CD14-positive monocyte (primary cell): ENCODE results near the gene AREG. TPM values are rescaled to one million over a fixed set of nuclear protein-coding genes. Genes with fewer than 3 reads are reported as not detected.

Experiments
- DNase-seq, 3 donors: peaks; one replicate each; pipeline ENCODE4 v3.0.0-alpha.2; 2011 to 2022
- H2AFZ ChIP-seq: 2 replicates; pipeline ENCODE4 v1.6.0; 2012; ENCODE audit warnings: mild to moderate bottlenecking, low read depth, low read length, inconsistent platforms; ENCODE audit not compliant: insufficient read depth, poor library complexity, severe bottlenecking
- H3K27ac ChIP-seq, 2 donors: 1 replicate in 1 of 2; 2 replicates in 1 of 2; pipeline ENCODE4 v1.5.1; 2012 to 2013; ENCODE audit warnings: low read length in 2 of 2, control low read depth in 1 of 2, inconsistent platforms in 1 of 2, low read depth in 1 of 2, mild to moderate bottlenecking in 1 of 2
- H3K27me3 ChIP-seq, 2 donors: one replicate each; pipeline versions ENCODE4 v1.6.0 to v1.6.1; 2011 to 2013; ENCODE audit warnings: low read length in 2 of 2; ENCODE audit not compliant: control insufficient read depth in 2 of 2, insufficient read depth in 2 of 2
- H3K36me3 ChIP-seq, 2 donors: replicated peaks in 1 of 2; 1 replicate in 1 of 2; 2 replicates in 1 of 2; pipeline versions ENCODE4 v1.5.1 to v1.6.1; 2012 to 2013; ENCODE audit warnings: low read length in 2 of 2, control low read depth in 1 of 2, inconsistent platforms in 1 of 2, mild to moderate bottlenecking in 1 of 2; ENCODE audit not compliant: insufficient read depth in 2 of 2, control insufficient read depth in 1 of 2
- H3K4me1 ChIP-seq, 2 donors: 1 replicate in 1 of 2; 2 replicates in 1 of 2; pipeline versions ENCODE4 v1.5.1 to v1.6.1; 2012 to 2013; ENCODE audit warnings: low read length in 2 of 2, control low read depth in 1 of 2, inconsistent platforms in 1 of 2, mild to moderate bottlenecking in 1 of 2, moderate library complexity in 1 of 2; ENCODE audit not compliant: insufficient read depth in 2 of 2, control insufficient read depth in 1 of 2
- H3K4me2 ChIP-seq: replicated peaks from 2 replicates; pipeline ENCODE3; 2012; ENCODE audit warnings: low read length, moderate library complexity, mild to moderate bottlenecking; ENCODE audit not compliant: poor library complexity, severe bottlenecking; ENCODE audit errors: extremely low read depth
- H3K4me3 ChIP-seq, 3 experiments: fragments of 200-600 bp in 1 of 3; sonication (generic) in 1 of 3; replicated peaks in 1 of 3; 1 replicate in 2 of 3; 2 replicates in 1 of 3; pipeline ENCODE4 v1.5.1; 2011 to 2013; ENCODE audit warnings: low read length in 3 of 3, mild to moderate bottlenecking in 3 of 3, control low read depth in 2 of 3, low read depth in 2 of 3, inconsistent platforms in 1 of 3, moderate library complexity in 1 of 3
- H3K79me2 ChIP-seq: 2 replicates; pipeline ENCODE4 v1.6.0; 2012; ENCODE audit warnings: mild to moderate bottlenecking, control low read depth, inconsistent platforms, low read length, moderate library complexity; ENCODE audit not compliant: insufficient read depth
- H3K9ac ChIP-seq: 2 replicates; pipeline ENCODE4 v1.6.0; 2017; ENCODE audit warnings: low read length, mild to moderate bottlenecking; ENCODE audit not compliant: insufficient read depth, poor library complexity, severe bottlenecking
- H3K9me3 ChIP-seq, 2 donors: replicated peaks in 1 of 2; 1 replicate in 1 of 2; 2 replicates in 1 of 2; pipeline versions ENCODE4 v1.5.1 to v1.6.1; 2012 to 2013; ENCODE audit warnings: low read length in 2 of 2, control low read depth in 1 of 2; ENCODE audit not compliant: control insufficient read depth in 1 of 2, insufficient read depth in 1 of 2
- H4K20me1 ChIP-seq: 2 replicates; pipeline ENCODE4 v1.6.0; 2012; ENCODE audit warnings: mild to moderate bottlenecking, low read length, control low read depth, moderate library complexity; ENCODE audit not compliant: insufficient read depth
- H3K27ac Mint-ChIP-seq, 7 donors: one replicate each; pipeline ENCODE4 v1.8.0; 2020; ENCODE audit warnings: mild to moderate bottlenecking in 7 of 7, mixed read lengths in 7 of 7, moderate library complexity in 6 of 7, inconsistent platforms in 2 of 7
- H3K27me3 Mint-ChIP-seq, 3 donors: one replicate each; pipeline ENCODE4 v1.8.0; 2021 to 2022; ENCODE audit warnings: low read depth in 3 of 3, mild to moderate bottlenecking in 3 of 3, mixed read lengths in 3 of 3, moderate library complexity in 3 of 3, inconsistent platforms in 1 of 3
- H3K36me3 Mint-ChIP-seq, 2 donors: one replicate each; pipeline ENCODE4 v1.8.0; 2020; ENCODE audit warnings: mixed read lengths in 2 of 2, inconsistent platforms in 1 of 2, mild to moderate bottlenecking in 1 of 2
- H3K4me1 Mint-ChIP-seq: one replicate; pipeline ENCODE4 v1.8.0; 2020; ENCODE audit warnings: mild to moderate bottlenecking, mixed read lengths
- H3K4me3 Mint-ChIP-seq, 2 donors: one replicate each; pipeline ENCODE4 v1.8.0; 2020; ENCODE audit warnings: mild to moderate bottlenecking in 2 of 2, mixed read lengths in 2 of 2, moderate library complexity in 1 of 2
- H3K9me3 Mint-ChIP-seq, 7 donors: one replicate each; pipeline ENCODE4 v1.8.0; 2020 to 2022; ENCODE audit warnings: mixed read lengths in 7 of 7, mild to moderate bottlenecking in 6 of 7, moderate library complexity in 6 of 7, inconsistent platforms in 2 of 7
- WGBS: methylation state at CpG from one replicate; pipeline ENCODE4 v1.1.5; 2013; ENCODE audit warnings: missing lambda C conversion rate; ENCODE audit not compliant: insufficient coverage; 5-methylcytosine and 5-hydroxymethylcytosine counted together
- intact Hi-C, 2 donors: fragments of 100-400 bp; cut with micrococcal nuclease; formaldehyde crosslinking; loops; one replicate each; pipeline versions ENCODE4 v1.15.0 to v1.15.1; 2023
- polyA plus RNA-seq, 3 donors: library from polyadenylated mRNA; depleted of rRNA in 1 of 3; unstranded in 2 of 3; stranded (reverse) in 1 of 3; fragments of 300-500 nt in 2 of 3; fragments of >200 nt in 1 of 3; fragmentation: Illumina TruSeq in 2 of 3; gene quantifications; 1 replicate in 2 of 3; 2 replicates in 1 of 3; pipeline ENCODE4 v1.2.3, GENCODE V29; 2012 to 2021
- TF ChIP-seq, protein P1 (sequence below): fragments of 200-600 bp; IDR thresholded peaks from one replicate; pipeline ENCODE4 v1.8.0; 2022; ENCODE audit warnings: antibody characterized with exemption, mild to moderate bottlenecking

Gene AREG
- polyA plus RNA-seq, 3 donors = 4.2 to 9.2 (median 9.1) TPM

DNA sequence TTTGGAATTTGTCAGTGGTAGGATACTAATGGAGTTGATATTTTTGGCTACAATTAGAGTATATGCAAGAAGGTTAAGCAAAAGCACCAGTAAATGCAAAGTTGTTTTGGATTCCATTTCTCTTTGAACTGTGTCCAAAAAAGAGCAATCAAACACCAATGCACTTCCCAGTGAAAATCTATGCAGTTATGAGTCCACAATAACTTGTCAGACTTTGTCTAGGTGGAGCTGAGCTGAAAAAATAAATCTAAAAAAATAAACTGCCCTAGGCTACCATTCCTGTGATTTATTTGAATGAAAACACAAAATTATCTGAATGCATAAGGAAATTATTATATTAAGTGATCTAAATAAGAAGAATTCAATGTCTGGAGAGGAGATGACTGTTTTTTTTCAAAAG lies 37.0 kb upstream of the AREG start:
- H3K4me1 ChIP-seq = no peaks in the 10 kb centered on the region
- peaks cover 0 to 4% (median 0%) of the 10 kb centered on the region in 3 donors for H3K27me3 Mint-ChIP-seq
- H3K79me2 ChIP-seq = no peaks in the 10 kb centered on the region
- H3K27me3 ChIP-seq = no peaks in the 10 kb centered on the region
- no peak overlapping the region for H2AFZ ChIP-seq
- H3K9ac ChIP-seq = no peak overlapping the region
- H3K9me3 ChIP-seq = no peaks in the 10 kb centered on the region
- H3K4me1 Mint-ChIP-seq = no peaks in the 10 kb centered on the region
- intact Hi-C loops = no loop called here
- H3K9me3 Mint-ChIP-seq = no peaks in the 10 kb centered on the region
- H3K27ac Mint-ChIP-seq = no peak overlapping the region
- H3K4me2 ChIP-seq = no peak overlapping the region
- no peaks in the 10 kb centered on the region for H3K36me3 ChIP-seq
- H3K27ac ChIP-seq = no peak overlapping the region
- no peak for DNase-seq
- no peak overlapping the region for H3K4me3 Mint-ChIP-seq
- TF ChIP-seq, protein P1, sequence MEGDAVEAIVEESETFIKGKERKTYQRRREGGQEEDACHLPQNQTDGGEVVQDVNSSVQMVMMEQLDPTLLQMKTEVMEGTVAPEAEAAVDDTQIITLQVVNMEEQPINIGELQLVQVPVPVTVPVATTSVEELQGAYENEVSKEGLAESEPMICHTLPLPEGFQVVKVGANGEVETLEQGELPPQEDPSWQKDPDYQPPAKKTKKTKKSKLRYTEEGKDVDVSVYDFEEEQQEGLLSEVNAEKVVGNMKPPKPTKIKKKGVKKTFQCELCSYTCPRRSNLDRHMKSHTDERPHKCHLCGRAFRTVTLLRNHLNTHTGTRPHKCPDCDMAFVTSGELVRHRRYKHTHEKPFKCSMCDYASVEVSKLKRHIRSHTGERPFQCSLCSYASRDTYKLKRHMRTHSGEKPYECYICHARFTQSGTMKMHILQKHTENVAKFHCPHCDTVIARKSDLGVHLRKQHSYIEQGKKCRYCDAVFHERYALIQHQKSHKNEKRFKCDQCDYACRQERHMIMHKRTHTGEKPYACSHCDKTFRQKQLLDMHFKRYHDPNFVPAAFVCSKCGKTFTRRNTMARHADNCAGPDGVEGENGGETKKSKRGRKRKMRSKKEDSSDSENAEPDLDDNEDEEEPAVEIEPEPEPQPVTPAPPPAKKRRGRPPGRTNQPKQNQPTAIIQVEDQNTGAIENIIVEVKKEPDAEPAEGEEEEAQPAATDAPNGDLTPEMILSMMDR = no peak
- no peak overlapping the region for H3K4me3 ChIP-seq
- H3K36me3 Mint-ChIP-seq = no peaks in the 10 kb centered on the region
- no peaks in the 10 kb centered on the region for H4K20me1 ChIP-seq

DNA sequence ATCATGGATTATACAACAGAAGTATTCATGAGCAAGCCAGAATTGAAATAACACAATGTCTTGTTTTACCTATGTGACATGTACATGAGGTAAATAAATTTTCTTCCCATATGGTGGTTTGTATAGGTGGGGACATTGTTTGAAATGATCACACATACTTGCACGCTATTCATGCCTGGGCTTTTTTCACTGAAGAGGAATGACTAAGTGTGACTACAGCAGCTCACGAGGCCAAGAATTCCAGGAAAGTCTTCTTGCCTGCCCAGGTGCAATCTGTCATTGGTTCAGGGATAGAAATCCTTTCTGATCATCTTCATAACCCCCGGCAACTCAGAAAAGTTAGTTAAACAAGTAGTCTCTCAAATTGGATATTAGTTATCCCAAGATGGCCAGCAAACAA lies 36.3 kb upstream of the AREG start:
- WGBS = no CpG with 5 or more reads among the region's 3 CpGs
- no peak overlapping the region for H3K9ac ChIP-seq
- H2AFZ ChIP-seq = no peak overlapping the region
- H3K79me2 ChIP-seq = no peaks in the 10 kb centered on the region
- Mint-ChIP-seq H3K4me1 (no peaks in the 10 kb centered on the region), H3K4me3 (no peak overlapping the region), H3K9me3 (peaks cover 0 to 2% (median 0%) of the 10 kb centered on the region in 7 donors), H3K27me3 (peaks cover 0 to 2% (median 0%) of the 10 kb centered on the region in 3 donors), H3K36me3 (no peaks in the 10 kb centered on the region), H3K27ac (no peak overlapping the region)
- H3K9me3 ChIP-seq = no peaks in the 10 kb centered on the region
- no peaks in the 10 kb centered on the region for H3K27me3 ChIP-seq
- no peaks in the 10 kb centered on the region for H3K36me3 ChIP-seq
- H3K4me1 ChIP-seq = no peaks in the 10 kb centered on the region
- TF ChIP-seq, protein P1 = no peak
- no peak overlapping the region for H3K4me3 ChIP-seq
- DNase-seq = no peak
- no peak overlapping the region for H3K27ac ChIP-seq
- H4K20me1 ChIP-seq = no peaks in the 10 kb centered on the region
- no peak overlapping the region for H3K4me2 ChIP-seq
- intact Hi-C loops = no loop called here
